Sciatic nerve (tissue), 1 donor: Measurements from ENCODE around the gene SCT. TPM values are rescaled to one million over a fixed set of nuclear protein-coding genes. Genes with fewer than 3 reads are reported as not detected.

Source experiments
- total RNA-seq: library from RNA; stranded (reverse); fragmentation: NEBNext Ultra II Directional; extraction: Animal tissue kit (Norgen Biotek cat#: 25700); gene quantifications from one replicate; pipeline ENCODE4 v1.2.1, GENCODE V29; 2021
- donor health status: DM: no; HTN: no; CAD: no.

Gene SCT
- total RNA-seq, 1 donor from 2014 or later, result not detected

Other genes with a start within 250 kb of the SCT start
- gene PKP3, start 233.0 kb downstream of the SCT start, total RNA-seq, result 0.49 TPM
- 51.6 TPM for gene SIGIRR, start 212.2 kb downstream of the SCT start, total RNA-seq
- gene ANO9, start 185.2 kb downstream of the SCT start, total RNA-seq, result 0.98 TPM
- 33.1 TPM for gene PTDSS2, start 176.9 kb downstream of the SCT start, total RNA-seq
- 134 TPM for gene RNH1, start 119.9 kb downstream of the SCT start, total RNA-seq
- 45.2 TPM for gene HRAS, start 91.6 kb downstream of the SCT start, total RNA-seq
- 1.4 TPM for gene LRRC56, start 89.7 kb downstream of the SCT start, total RNA-seq
- 1.3 TPM for gene LMNTD2, start 66.4 kb downstream of the SCT start, total RNA-seq
- gene RASSF7, start 66.2 kb downstream of the SCT start, total RNA-seq, result 7.5 TPM
- gene PHRF1, start 50.7 kb downstream of the SCT start, total RNA-seq, result 33.5 TPM
- 19.6 TPM for gene IRF7, start 11.2 kb downstream of the SCT start, total RNA-seq
- gene CDHR5, start 2.2 kb downstream of the SCT start, total RNA-seq, result not detected
- 4.1 TPM for gene DRD4, start 10.1 kb upstream of the SCT start, total RNA-seq
- 52.8 TPM for gene DEAF1, start 68.0 kb upstream of the SCT start, total RNA-seq
- 28.4 TPM for gene TMEM80, start 68.6 kb upstream of the SCT start, total RNA-seq
- gene EPS8L2, start 79.0 kb upstream of the SCT start, total RNA-seq, result 24.9 TPM
- gene TALDO1, start 120.3 kb upstream of the SCT start, total RNA-seq, result 187 TPM
- 74.8 TPM for gene GATD1, start 150.3 kb upstream of the SCT start, total RNA-seq
- not detected for gene CEND1, start 162.9 kb upstream of the SCT start, total RNA-seq
- 7.2 TPM for gene SLC25A22, start 171.1 kb upstream of the SCT start, total RNA-seq
- 16.7 TPM for gene PIDD1, start 178.1 kb upstream of the SCT start, total RNA-seq
- gene RPLP2, start 182.8 kb upstream of the SCT start, total RNA-seq, result 1,209 TPM
- 174 TPM for gene PNPLA2, start 191.7 kb upstream of the SCT start, total RNA-seq
- 8.7 TPM for gene CRACR2B, start 200.7 kb upstream of the SCT start, total RNA-seq
- 263 TPM for gene CD151, start 205.8 kb upstream of the SCT start, total RNA-seq
- gene POLR2L, start 215.3 kb upstream of the SCT start, total RNA-seq, result 85.2 TPM
- gene TSPAN4, start 215.7 kb upstream of the SCT start, total RNA-seq, result 118 TPM